PFSK-1 (cell line): ENCODE measurements around the gene CKAP2L.

ENCODE experiments used
- POLR2AphosphoS5 ChIP-seq: IDR thresholded peaks from 2 replicates; pipeline ENCODE4 v1.6.1; 2012; ENCODE audit warnings: low read depth, mild to moderate bottlenecking, control low read depth, low read length, moderate library complexity
- REST ChIP-seq, 2 experiments: IDR thresholded peaks; 2 replicates each; pipeline versions ENCODE4 v1.6.1 to v1.8.0; 2011 to 2012; ENCODE audit warnings: low read depth in 2 of 2, low read length in 2 of 2, control low read depth in 1 of 2, inconsistent platforms in 1 of 2, mild to moderate bottlenecking in 1 of 2, moderate library complexity in 1 of 2; ENCODE audit not compliant: insufficient read depth in 1 of 2
- SIN3A ChIP-seq: IDR thresholded peaks from 2 replicates; pipeline ENCODE4 v1.6.1; 2012; ENCODE audit warnings: mild to moderate bottlenecking, low read length, moderate library complexity, borderline replicate concordance; ENCODE audit not compliant: insufficient read depth

- no peak for TF ChIP-seq REST (IDR thresholded peaks at IDR 0.05; ENCODE audit: insufficient read depth in 1 of 2, low read depth in 2 of 2, low read length in 2 of 2)
- no peak for TF ChIP-seq POLR2AphosphoS5
- no peak for TF ChIP-seq SIN3A
Observed at GRCh38 chr2:112752667-112753066, 11.7 kb downstream of the CKAP2L start.
